ENCODE measurements around the gene ATAD3A.
"Not testable (repeated sequence)": the region's sequence is repeated elsewhere in the genome, so short reads cannot be mapped to it uniquely, and the experiment has no call there.

ATAD3A gene

DNA sequence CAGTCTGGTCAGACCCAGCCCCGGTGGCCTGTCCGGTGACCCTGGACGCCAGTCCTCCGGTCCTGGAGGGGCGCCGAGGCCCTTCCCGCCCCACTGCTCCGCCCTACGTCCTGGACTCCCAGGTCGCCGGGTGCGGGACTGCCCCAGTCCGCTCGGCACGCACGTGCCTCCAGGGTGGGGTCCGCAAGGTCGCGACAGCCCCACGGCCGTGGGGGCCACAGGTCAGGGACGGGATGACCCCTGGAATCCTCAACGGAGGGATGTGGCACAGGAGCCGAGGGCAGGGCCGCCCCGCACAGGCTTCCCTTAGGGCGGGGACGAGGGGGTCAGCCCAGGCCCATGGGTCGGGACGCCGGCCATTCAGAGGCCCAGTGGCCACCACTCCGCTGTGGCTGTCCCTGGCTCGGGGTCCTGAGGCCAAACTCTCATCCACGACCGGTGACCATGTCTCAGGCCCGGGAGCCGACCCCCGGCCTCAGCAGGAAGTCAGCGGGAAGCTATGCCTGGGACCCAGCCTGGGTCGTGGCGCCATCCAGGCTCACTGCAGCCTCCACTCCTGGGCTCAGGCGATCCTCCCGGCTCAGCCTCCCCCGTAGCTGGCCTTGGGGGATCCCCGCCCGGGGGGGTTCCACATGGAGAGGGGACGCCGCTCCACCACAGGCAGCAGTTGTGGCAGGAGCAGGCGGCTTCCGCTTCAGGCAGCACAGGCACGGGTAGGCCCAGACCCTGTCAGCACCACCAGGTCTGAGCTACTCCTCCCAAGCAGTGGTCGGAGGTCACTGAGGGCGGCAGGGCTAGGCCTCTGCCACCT is 29.1 kb downstream of the ATAD3A start:
- no peak for DNase-seq

- no peak for DNase-seq
Measured at GRCh38 chr1:1541956-1542765, 30.2 kb downstream of the ATAD3A start.

GRCh38 chr1:1542766-1543705 is 31.1 kb downstream of the ATAD3A start:
- no peak for DNase-seq

- no peak for DNase-seq
Measured at GRCh38 chr1:1543706-1544099, 31.7 kb downstream of the ATAD3A start.

- no peak for DNase-seq
Measured at GRCh38 chr1:1544544-1544943, 32.6 kb downstream of the ATAD3A start.

GRCh38 chr1:1545946-1546737 is 34.2 kb downstream of the ATAD3A start:
- DNase-seq: no peak

DNA sequence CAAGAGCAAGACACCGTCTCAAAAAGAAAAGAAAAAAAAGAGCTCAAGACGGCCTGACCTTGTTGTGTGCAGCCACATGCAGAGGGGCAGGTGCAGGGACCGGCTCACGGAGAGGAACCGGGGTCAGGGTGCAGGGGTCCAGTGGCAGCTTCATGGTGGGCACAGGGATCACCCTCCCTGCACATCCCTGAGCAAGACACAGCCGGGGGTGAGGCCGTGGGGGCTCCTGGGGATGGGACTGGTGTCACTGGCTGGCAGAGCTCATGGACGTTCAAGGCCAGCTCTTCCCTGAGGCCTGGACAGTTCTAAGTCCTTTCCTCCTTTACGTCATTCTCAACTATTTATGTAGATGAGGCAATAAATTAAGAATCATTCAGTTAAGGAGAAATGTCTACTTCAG is 35.0 kb downstream of the ATAD3A start:
- DNase-seq: no peak

- DNase-seq: no peak
Measured at GRCh38 chr1:1547476-1547875, 35.5 kb downstream of the ATAD3A start.

DNA sequence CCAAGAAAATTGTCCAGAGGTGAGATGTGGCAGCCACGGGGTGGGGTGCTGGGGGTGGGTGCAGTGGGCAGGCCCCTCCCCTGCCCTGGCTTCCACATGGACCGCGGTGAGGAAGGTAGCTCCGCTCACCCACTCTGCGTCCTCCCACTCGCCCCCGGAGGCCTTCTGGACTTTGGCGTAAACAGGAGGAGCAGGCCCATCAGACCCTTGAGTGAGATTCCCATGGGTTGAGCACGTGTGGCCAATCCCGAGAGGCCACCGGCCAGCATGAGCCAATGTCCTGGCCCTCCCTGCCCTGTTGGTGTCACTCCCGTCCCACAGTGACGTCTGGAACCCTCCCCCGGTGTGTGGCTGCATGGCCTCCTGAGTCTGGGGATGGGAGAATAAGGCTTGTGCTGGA is 36.6 kb downstream of the ATAD3A start:
- DNase-seq: no peak

DNA sequence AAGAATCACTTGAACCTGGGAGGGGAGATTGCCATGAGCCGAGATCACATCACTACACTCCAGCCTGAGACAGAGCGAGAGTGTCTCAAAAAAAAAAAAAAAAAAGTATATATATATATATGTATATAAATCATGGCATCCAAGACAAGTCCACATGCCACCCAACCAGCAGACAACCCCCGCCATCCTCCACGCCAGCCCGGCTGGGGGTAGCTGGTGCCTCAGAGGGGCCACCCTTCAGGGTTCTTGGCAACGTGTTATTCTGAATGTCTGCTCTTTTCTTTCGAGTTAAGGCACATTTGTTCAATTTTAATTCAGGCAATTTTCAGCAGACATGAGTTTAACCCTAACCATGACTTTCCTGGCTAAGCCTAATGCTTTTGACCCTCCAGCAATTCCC is 38.1 kb downstream of the ATAD3A start:
- no peak for DNase-seq

DNA sequence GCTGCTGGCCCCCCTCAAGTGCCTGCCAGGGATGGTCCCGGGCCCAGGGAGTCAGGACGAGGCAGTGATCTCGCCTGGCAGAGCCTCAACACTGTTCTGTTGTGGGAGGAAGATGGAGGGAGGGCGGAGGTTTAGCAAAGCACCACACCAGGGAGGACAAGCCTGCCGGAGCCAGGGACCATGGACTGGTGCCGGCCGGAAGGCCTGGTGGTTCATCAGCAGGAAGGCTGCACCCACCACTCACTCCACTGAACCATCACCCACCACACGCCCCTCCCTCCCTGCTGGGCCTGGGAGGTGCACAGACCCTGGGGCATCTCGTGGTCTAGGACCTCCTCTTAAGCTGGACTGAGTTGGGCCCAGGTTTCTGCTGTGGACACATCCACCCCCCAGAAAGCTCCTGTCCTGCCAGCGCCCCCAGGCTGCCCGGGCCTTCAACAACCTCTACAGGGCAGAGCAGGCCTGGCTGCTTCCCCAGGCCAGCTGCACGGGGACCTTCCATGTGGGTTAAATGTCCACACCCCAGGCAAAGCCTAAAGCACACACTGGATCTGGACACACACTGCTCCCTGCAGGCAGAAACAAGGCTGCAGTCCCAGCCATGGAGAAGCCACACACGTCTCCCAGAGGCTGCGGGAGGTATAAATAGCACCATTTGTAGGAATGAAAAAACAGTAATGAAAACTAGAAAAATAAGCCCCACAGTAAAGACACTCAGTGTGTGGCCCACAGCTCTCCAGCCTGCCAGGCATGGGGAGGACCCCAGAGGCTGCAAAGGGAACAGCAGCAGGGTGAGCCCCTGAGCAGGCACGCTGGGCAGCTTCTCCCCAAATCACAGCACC is 38.9 kb downstream of the ATAD3A start:
- no peak for DNase-seq

DNA sequence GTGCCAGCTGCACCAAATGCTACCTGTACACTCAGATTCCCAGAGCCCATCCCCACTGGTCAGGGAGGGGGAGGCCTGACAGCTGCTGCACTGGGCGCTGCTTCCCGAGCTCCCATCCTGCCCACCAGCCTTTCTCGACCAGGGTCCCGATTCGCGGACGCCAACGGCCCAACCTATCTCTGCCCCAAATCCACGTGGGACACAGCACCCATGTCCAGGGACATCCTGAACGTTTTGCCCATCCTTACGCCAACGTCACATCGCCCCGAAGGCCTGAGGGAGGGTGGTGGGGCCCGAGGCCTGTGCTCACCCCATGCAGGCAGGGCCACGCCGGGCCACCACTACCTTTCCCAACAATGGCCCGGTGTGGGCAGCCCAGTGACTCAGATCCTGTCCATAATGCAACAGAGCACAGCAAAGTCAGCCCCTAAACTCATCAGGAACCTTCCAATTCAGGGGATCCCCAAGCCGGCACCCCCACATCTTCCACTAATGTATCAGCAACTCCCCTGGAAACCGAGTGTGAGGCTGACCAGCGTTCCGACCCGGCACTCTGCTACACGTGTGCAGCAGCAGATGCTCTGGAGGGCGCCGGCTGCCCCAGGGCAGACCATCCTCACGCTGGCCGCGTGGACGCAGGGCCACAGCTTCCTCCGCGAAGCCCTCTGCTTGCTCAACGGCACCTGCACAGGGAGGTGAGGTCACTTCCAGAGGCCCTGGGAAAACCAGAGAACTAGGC is 39.7 kb downstream of the ATAD3A start:
- DNase-seq: no peak

- no peak for DNase-seq
Measured at GRCh38 chr1:1552263-1552639, 40.3 kb downstream of the ATAD3A start.

DNA sequence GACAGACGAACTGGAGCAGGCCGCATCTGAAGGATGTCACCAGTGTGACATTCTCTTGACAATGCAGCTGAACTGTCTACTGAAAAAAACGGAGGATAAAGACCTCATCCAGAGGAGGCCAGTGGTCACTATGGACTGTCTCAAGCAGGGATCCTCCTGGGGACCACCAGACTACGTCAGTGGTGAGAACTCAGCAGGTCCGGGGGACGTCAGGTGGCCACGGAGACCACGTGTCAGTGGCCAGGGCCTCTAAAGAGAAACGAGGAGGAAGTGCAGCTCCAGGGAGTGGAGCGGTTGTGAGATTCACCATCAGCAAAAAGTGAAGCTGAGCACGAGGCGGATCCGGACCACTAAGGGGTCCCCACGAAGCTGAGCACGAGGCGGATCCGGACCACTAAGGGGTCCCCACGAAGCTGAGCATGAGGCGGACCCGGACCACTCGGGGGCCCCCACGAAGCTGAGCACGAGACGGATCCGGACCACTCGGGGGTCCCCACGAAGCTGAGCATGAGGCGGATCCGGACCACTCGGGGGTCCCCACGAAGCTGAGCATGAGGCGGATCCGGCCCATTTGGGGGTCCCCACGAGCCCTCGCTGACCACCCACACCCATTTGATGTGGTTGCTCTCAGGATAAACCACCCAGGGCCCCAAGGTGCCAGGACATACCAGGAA is 42.0 kb downstream of the ATAD3A start:
- no peak for DNase-seq

- no peak for DNase-seq
Measured at GRCh38 chr1:1554550-1554925, 42.6 kb downstream of the ATAD3A start.

DNA sequence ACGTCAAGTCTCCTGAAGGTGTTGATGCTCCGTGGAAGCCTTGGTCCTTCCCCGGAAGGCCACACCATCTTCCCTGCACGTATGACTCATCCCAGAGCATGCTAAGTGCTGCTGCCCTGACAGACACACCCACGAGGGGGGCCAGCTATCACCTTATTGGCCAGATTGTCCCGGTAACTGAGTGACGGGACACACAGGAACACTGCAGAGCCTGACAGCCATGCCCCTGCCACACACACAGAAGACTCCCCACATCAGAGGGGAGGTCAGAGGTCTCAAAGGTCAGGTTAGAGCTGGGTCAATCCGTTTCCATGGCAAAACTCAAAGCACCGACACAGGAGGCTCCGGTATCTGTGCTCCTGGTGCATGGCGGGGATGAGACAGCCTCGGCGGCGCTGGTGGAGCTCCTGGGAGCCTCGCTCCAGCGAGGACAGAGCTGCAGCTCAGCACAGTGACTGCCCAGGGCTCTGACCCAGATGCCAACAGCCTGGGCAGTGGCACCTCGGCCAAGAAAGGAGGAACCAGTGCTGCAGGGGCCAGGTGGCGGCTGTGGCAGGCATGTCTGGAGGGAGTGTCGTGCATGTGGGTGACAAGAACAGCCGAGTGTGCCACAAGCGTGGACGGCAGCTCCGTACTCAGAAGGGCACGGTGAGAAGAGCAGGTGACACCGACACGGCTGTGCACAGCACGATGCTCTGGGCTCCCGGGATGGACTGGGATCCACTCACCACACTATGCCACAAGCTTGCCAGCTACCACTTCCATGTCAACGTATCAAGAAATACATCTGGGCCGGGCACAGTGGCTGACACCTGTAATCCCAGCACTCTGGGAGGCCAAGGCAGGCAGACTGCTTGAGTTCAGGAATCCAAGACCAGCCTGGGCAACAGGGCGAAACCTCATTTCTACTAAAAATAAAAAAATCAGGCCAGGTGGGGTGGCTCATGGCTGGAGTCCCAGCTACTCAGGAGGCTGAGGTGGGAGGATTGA is 43.3 kb downstream of the ATAD3A start:
- DNase-seq: no peak

GRCh38 chr1:1556505-1556904 is 44.5 kb downstream of the ATAD3A start:
- no peak for DNase-seq

DNA sequence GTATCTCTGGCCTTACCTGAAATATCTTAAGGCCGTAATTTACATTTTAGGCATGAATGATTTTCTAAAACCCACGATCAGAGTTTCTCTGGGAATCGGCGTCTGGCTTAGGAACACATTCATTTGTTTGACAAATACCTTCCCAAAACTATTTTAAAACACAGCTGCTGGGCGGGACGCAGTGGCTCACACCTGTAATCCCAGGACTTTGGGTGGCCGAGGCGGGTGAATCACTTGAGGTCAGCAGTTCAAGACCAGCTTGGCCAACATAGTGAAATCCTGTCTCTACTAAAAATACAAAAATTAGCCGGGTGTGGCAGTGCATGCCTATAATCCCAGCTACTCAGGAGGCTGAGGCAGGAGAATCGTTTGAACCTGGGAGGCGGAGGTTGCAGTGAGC is 45.0 kb downstream of the ATAD3A start:
- not testable (repeated sequence) for DNase-seq

GRCh38 chr1:1557688-1558087 is 45.7 kb downstream of the ATAD3A start:
- DNase-seq: not testable (repeated sequence)
